COR-L47 (cell line): ENCODE measurements around the gene CMTM8.

Experiments
- DNase-seq: peaks from one replicate; lab custom pipeline; 2025; lab: John Stamatoyannopoulos, UW

The CMTM8 gene

GRCh38 chr3:32307591-32307990 lies 69.1 kb downstream of the CMTM8 start:
- DNase-seq = no peak

GRCh38 chr3:32308378-32308777 lies 69.9 kb downstream of the CMTM8 start:
- DNase-seq = no peak

GRCh38 chr3:32309654-32310242 lies 71.3 kb downstream of the CMTM8 start:
- DNase-seq = no peak

GRCh38 chr3:32310336-32310735 lies 71.9 kb downstream of the CMTM8 start:
- DNase-seq = no peak

GRCh38 chr3:32310918-32311839 lies 72.7 kb downstream of the CMTM8 start:
- no peak for DNase-seq

- DNase-seq = no peak
Measured at GRCh38 chr3:32312251-32312650, 73.8 kb downstream of the CMTM8 start.

GRCh38 chr3:32313169-32313568 lies 74.7 kb downstream of the CMTM8 start:
- DNase-seq = no peak

GRCh38 chr3:32313723-32314473 lies 75.4 kb downstream of the CMTM8 start:
- no peak for DNase-seq

- no peak for DNase-seq
Measured at GRCh38 chr3:32315441-32315840, 77.0 kb downstream of the CMTM8 start.

GRCh38 chr3:32316319-32316718 lies 77.8 kb downstream of the CMTM8 start:
- no peak for DNase-seq

- DNase-seq = no peak
Measured at GRCh38 chr3:32316976-32317375, 78.5 kb downstream of the CMTM8 start.

- DNase-seq = no peak
Measured at GRCh38 chr3:32319607-32320006, 81.1 kb downstream of the CMTM8 start.

- no peak for DNase-seq
Measured at GRCh38 chr3:32320080-32320479, 81.6 kb downstream of the CMTM8 start.

- no peak for DNase-seq
Measured at GRCh38 chr3:32321095-32321790, 82.8 kb downstream of the CMTM8 start.

- DNase-seq = no peak
Measured at GRCh38 chr3:32322311-32322710, 83.8 kb downstream of the CMTM8 start.

- DNase-seq = no peak
Measured at GRCh38 chr3:32323604-32324003, 85.1 kb downstream of the CMTM8 start.

GRCh38 chr3:32325201-32325600 lies 86.7 kb downstream of the CMTM8 start:
- DNase-seq = no peak

- no peak for DNase-seq
Measured at GRCh38 chr3:32325927-32326326, 87.4 kb downstream of the CMTM8 start.

- DNase-seq = no peak
Measured at GRCh38 chr3:32326795-32327194, 88.3 kb downstream of the CMTM8 start.

GRCh38 chr3:32334675-32335074 lies 96.2 kb downstream of the CMTM8 start:
- DNase-seq = no peak

GRCh38 chr3:32335365-32336112 lies 97.1 kb downstream of the CMTM8 start:
- DNase-seq = no peak
